GM12874 (cell line): Measurements from ENCODE around the gene LMOD1.

Experiments
- TF ChIP-seq, protein P1 (sequence below): IDR thresholded peaks from 2 replicates; pipeline ENCODE4 v1.5.1; 2011; ENCODE audit warnings: low read depth, mild to moderate bottlenecking, control low read depth, low read length, moderate library complexity; ENCODE audit not compliant: insufficient read depth

The LMOD1 gene

GRCh38 chr1:201937624-201938213 is 8.6 kb downstream of the LMOD1 start:
- TF ChIP-seq, protein P1, sequence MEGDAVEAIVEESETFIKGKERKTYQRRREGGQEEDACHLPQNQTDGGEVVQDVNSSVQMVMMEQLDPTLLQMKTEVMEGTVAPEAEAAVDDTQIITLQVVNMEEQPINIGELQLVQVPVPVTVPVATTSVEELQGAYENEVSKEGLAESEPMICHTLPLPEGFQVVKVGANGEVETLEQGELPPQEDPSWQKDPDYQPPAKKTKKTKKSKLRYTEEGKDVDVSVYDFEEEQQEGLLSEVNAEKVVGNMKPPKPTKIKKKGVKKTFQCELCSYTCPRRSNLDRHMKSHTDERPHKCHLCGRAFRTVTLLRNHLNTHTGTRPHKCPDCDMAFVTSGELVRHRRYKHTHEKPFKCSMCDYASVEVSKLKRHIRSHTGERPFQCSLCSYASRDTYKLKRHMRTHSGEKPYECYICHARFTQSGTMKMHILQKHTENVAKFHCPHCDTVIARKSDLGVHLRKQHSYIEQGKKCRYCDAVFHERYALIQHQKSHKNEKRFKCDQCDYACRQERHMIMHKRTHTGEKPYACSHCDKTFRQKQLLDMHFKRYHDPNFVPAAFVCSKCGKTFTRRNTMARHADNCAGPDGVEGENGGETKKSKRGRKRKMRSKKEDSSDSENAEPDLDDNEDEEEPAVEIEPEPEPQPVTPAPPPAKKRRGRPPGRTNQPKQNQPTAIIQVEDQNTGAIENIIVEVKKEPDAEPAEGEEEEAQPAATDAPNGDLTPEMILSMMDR: no peak

DNA sequence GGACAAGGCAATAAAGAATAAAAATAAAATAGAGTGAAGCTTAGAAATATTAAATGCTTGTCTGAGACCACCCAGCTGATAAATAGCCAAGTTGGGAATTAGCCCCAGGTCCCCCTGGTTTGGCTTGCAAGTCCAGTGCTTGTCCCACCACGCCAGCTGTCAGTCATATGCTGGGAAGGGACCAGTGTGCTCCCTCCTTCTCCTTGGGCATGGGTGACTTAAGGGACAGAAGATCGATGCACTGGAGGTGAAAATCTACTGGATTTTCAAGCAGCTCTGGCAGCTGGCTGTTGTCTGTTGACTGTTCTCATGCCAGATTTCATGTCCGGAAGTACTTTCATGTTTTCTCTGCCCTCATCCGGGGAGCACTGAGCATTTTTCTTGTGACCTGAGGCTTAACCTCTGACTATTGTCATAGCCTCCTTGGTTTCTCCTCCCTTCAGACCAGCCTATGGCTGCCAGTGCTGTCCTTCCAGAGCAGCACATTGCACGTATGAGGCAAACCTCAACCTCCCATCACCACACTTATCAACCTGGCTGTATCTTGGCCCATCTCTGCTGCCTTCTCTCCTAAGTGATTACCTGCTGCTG is 12.4 kb downstream of the LMOD1 start:
- TF ChIP-seq, protein P1: no peak

DNA sequence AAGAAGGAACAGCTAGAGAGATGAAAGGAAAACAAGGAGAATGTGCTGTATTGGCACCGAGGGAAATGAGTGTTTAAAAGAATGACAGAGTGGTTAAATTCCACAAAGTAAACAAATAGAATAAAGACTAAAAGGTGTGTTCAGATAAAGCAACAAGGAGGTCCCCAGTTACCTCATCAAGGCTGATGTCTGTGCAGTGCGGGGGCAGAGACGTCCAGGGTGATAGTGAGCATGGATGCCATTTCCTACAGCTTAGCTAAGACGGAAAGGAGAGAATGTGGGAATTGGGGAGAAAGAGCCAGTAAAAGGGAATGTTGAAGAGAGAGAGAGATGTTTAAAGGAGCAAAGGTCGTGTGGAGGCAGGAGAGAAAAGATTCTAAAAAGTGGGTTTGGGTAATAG is 15.5 kb downstream of the LMOD1 start:
- TF ChIP-seq, protein P1: no peak

DNA sequence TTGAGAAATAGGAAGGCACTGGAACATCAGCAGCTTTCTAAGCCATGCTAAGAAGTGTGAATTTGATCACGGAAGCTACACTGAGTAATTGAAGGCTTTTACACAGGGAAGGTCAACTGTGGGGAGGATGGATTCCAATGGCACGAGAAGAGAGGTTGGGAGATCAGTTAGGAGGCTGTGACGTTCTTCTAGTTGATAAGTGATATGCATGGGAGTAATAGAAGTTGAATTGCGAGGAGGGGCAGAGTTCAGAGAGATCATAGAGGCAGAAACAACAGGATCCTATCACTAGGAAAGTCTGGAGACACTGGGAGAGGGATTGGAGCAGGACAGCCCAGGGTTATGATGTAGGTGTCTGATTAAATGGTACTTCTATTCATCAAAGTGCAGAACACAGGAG is 16.2 kb downstream of the LMOD1 start:
- TF ChIP-seq, protein P1: no peak

- TF ChIP-seq, protein P1: no peak
These were observed 18.1 kb downstream of the LMOD1 start for GRCh38 chr1:201928266-201928665.

- TF ChIP-seq, protein P1: no peak
These were observed 20.2 kb downstream of the LMOD1 start for GRCh38 chr1:201925981-201926645.

DNA sequence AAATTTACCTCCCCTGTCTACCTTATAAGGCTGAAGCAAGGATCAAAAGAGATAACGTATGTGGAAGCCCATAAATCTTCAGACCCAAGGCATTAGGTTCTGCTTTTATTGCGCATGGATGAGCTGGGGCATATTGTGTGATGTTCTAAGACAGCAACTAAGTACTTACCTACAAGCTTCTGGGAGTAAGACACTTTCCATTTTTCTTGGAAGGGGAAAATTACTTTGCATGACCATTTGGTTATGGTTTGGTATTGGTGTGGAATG is 21.1 kb downstream of the LMOD1 start:
- TF ChIP-seq, protein P1: no peak
